SIG-M5 (cell line): ENCODE results near the gene PRR7.
A peak's percentile ranks its signal among the peaks of the same experiment; 100 is the strongest.
"Not testable (repeated sequence)": the region's sequence is repeated elsewhere in the genome, so short reads cannot be mapped to it uniquely, and the experiment has no call there.

Experiments used
- DNase-seq: peaks from one replicate; lab custom pipeline; 2025; lab: John Stamatoyannopoulos, UW

The PRR7 gene

DNA sequence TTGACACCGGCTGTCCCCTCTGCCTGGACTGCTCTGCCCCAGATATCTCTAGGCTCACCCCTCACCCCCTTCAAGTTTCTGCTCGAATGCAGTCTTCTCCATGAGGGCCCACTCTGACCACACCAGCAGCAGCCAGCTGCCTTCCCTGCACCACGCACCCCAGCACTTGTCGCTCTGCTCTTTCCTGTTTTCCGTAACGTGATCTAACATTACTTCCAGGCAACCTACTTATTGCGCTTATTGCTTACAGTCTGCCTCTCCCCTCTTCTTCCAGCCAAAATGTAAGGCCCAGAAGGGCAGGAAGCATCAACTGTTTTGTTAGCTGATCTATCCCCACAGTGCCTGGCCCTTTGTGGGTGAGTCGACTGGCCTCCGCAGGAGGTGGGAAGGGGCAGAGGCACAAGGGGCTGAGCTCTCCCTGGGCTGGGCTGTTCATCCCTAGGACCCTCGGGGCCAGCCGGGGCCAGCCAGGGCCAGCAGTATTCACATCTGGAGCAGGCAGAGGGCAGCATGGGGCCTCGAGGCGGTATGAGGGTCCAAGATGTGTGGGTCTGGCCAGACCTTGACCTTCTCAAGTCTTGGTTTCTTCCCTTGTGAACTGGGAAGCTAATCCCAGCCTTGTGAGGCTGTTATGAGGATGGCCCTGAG, 38.4 kb downstream of the PRR7 start:
- DNase-seq = no peak

- not testable (repeated sequence) for DNase-seq
These were observed 39.1 kb downstream of the PRR7 start for GRCh38 chr5:177485753-177486152.

DNA sequence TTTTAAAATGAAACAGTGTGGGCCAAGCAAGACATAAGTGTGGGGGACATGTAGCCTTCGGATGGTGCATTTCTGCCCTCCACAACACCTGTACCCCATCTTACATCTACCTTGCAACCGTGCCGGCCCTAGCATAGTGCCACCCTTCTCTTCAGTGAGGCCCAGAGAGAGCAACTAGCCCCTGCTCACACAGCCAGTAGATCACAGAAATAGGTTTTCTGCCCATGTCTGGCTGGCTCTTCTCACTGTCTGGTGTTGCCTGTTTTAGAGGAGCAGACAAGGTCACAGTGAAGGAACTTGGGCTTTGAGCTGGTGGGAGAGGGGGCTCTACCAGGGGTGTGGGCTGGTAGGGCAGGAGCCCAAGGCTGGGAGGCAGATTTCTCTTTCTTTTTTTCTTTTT, 39.6 kb downstream of the PRR7 start:
- no peak for DNase-seq

DNA sequence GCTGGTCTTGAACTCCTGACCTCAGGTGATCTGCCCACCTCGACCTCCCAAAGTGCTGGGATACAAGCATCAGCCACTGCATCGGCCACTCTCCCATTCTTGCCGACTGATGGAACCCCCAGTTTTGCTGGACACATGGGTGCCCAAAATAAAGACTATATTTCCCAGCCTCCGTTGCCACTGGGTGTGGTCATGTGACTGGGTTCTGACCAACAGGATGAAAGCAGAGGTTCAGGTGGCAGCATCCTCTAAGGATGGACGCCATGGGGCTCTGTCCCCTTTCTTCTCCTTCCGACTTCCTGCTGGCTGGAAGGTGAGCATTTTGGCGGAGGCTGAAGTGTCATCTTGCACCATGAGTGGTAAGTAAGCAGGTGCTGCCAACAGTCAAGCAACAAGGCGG, 40.5 kb downstream of the PRR7 start:
- DNase-seq = no peak

DNA sequence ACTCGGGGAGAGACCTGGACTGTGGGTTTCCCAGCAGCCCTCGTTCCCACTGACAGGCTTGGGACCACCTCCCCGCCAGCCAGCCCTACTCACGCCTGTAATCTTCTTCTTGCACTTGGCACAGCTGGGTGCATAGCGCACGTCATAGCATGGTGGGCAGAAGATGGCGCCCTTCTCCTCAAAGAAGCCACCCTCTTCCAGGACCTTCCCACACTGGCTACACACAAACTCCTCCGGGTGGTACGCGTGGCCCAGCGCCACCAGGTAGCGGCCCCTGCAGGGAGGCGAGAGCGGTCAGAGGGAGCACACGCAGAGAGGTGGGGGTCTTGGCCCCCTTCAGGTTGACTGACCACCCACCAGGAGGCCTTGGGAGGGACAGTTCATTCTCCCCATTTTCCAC, 41.4 kb downstream of the PRR7 start:
- DNase-seq = no peak

DNA sequence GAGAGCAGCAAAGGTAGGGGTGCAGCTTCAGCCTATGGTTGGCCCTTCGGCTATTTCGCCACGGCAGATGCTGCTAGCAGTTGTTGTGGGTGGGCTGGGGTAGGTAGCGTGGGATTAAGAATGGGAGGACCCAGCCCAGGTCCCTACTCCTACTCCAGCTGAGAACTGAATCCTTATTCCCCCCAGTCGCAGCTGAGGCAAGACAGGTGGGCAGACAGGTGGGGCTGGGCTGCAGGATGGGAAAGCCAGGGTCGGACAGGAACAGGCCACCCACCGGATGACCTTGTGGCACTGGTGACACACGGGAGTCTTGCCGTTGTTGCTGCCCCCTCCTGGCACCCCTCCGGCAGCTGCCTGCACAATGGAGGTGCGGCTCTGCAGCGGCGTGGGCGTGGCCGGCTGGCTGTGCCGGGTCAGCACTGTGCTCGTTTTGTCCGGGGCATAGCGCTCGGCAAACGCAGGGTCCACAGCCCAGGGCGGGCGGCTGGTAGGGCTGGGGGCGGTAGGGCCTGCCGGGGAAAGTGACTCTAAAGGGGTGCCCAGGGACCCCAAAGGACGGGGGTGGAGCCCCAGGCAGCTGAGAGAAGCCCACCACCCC, 42.6 kb downstream of the PRR7 start:
- no peak for DNase-seq

- DNase-seq = no peak
These were observed 43.8 kb downstream of the PRR7 start for GRCh38 chr5:177490311-177490991.

DNA sequence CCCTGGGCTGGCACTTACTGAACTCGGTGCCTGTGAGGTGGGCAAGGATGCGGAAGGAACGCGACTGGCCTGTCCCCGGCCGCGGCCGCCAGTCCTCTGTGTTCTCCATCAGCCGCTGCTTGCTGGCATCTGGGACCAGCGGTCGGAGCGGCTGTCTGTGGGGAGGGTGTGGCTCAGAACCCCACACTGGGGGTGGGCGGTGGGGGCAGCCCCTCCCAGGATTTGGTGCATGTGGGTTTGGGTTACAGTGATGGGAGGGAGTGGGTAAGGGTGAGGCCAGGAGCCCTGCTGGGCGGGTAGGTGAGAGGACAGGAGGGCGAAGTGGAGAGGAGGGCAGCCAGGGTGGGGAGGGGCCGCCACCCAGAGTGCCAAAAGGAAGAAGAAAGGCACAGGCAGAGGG, 44.4 kb downstream of the PRR7 start:
- DNase-seq = no peak

- DNase-seq = no peak
These were observed 44.9 kb downstream of the PRR7 start for GRCh38 chr5:177491429-177491945.

DNA sequence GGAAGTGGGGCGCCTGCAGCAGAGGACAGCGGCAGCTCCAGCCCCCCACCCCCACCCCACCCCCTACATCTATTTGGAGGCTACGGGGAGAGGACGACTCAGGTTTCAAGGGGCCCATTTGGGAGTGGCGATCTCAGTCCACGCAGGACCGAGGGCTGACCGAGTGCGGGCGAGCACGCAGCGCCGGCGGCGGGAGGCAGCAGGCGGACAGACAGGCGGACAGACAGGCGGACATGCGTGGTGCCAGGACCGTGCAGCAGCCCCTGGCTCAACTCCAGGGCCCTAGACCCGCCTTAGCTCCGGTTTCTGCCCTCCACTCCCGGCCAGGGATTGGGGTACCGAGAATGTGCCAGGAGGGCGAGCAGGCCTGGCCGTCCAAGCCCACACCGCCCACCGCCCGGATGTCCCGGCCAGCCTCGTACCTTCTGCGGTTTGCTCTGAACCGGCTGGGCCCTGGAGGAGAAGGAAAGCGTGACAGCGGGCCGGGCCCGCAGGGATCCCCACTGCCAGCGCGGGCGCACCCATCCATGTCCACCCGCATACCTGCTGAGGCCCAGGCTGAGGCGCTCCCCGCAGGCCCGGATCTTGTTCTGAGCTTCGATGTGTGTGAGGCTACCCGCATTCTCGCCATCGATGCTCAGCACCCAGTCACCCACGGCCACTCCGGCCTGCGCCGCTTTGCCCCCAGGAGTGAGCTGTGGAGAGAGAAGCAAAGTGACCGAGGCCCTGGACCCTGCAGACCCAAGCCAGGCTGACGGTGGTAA, 45.6 kb downstream of the PRR7 start:
- no peak for DNase-seq

DNA sequence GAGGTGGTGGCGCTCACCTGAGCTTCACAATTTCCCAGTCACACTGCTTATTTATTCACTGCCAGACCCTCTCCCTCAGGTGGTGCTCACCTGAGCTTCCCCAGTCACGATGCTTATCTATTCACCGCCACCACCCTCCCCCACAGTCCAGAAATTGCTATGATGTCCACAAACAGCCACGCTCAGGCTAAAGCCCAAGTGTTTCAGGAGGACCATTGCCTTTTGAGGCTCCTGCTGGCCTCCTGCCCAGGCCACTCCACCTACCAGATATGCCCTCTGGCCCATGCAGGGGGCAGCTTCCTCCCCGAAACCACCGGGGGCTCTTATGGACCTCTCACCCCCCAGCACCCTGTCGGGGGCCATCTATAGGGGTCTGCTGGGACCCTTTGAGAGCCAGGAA, 46.2 kb downstream of the PRR7 start:
- no peak for DNase-seq

DNA sequence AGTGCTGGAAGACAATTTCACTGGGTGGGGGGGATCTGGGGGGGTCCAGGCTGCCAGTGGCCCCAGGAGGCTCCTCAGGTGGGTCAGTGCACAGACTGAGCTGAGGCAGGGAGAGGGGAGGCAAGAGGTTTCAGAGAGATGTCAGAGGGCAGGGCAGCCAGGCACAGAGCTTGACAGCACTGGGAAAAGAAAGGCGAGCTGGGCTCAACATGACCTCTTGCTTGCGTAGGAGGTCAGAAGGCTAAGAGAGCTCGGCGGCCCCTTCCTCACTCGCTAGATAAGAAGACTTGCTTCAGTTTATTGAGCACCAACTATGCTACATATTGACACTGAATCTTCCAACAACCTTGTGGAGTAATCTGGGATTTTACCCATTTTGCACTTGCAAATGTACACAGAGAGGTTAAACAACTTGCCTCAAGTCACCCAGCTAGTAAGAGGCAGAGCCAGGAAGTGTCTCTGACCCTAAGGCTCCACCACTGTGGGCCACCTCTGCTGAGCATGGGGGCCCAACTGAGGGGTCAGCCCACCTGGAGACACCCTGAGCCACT, 47.3 kb downstream of the PRR7 start:
- DNase-seq = no peak

DNA sequence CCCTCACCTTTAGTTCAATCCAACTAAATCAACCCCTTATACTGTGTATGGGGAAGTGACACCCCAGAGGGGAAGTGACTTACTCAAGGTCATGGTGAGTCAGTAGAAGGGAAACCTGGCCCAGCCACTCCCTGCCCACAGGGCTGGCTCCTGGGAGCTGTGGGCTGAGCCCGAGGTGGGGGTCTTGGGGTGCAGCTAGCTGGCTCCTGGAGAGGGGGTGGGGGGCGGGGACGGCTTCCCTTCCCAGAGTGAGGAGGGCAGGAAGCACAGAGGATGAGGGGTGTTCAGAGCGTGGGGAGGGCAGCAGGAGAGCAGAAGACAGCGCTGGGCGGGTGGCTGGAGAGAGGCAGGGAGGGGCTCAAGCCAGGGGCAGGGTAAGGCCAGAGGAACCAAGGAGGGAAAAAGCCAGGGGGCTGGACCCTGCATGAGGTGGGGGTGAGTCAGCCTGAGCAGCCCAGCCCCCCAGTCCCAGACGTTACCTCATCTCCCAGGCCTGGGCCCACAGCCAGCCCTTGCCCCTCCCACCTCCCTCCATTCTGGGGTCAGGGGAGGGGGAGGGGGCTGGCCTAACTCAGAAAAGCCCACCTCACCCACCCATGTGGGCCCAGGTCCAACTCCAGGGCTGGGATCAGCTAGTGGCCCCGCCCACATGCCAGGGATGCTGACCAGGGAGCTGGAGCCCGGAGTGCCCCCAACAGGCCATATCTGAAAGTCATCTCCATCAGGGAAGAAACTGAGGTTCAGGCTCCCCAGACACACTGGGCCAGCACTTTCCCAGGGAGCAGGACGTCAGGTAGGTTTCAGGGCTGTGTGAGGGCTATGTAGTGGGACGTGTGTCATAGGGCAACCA, 48.0 kb downstream of the PRR7 start:
- DNase-seq = peak; percentile 45

DNA sequence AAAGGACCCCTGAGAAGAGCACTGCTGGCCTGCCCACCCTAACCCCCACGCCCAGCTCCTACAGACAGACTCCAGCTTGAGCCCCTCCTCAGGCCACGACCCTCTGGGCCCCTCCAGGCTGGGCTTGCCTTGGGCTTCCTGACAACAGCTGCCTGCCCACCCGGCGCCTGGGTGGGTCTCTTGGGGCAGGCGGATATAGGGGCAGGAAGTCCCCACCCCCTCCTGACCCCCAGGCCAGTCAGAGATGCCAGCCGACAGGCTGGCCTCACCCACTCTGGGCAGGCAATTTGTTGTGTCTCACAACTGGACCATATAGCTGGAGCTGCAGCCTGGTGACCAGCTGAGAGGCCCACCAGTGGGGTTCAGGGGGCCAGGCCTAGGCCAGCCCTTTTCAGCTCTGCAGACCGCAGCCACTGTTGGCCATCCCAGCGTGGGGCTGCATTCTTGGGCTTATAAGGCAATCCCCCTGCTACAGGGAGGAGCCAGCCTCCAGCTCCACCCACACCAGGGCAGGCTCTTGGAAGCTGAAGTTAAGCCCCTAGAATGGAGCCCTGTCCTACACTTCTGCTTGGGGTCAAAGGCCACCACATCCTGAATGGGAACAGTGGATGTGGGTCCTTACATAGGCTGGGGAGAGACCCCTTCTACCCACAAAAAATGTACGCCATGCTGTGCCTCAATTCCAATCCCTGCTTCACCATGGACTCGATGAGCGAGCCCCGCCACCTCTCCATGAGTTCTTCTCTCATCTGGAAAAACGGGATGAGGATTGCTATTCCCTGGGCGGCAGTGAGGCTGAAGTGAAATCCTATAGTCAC, 48.8 kb downstream of the PRR7 start:
- no peak for DNase-seq

DNA sequence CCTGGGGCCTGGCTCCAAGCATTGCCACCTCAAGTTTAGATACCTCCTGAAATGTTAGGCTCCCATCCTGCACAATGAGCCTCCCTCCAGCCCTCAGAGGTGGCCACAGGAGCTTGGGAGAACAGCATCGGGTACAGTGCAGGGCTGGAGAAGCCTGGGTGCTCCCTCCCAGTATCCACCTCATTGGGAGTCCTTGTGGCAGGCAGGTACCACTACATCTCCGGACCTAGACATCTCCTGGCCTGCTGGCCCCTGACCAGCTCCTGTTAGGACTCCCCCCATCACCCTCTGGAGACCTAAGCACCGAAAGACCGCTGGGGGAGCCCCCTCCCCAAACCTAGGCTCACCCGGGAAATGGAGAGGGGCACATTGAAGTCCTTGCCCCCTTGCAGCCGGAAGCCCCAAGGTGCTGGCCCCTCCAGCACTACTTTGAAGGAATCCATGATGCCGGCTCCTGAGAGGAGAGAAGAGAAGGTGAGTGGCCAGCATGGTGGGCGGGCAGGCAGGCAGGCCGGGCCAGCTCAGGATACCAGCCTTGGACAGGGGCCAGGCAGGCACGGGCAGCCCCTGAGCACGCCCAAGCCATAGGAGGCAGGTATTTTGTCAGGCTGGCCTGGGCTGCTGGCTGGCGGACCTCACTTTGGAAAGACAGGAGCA, 49.6 kb downstream of the PRR7 start:
- no peak for DNase-seq

GRCh38 chr5:177496727-177497291, 50.2 kb downstream of the PRR7 start:
- no peak for DNase-seq

DNA sequence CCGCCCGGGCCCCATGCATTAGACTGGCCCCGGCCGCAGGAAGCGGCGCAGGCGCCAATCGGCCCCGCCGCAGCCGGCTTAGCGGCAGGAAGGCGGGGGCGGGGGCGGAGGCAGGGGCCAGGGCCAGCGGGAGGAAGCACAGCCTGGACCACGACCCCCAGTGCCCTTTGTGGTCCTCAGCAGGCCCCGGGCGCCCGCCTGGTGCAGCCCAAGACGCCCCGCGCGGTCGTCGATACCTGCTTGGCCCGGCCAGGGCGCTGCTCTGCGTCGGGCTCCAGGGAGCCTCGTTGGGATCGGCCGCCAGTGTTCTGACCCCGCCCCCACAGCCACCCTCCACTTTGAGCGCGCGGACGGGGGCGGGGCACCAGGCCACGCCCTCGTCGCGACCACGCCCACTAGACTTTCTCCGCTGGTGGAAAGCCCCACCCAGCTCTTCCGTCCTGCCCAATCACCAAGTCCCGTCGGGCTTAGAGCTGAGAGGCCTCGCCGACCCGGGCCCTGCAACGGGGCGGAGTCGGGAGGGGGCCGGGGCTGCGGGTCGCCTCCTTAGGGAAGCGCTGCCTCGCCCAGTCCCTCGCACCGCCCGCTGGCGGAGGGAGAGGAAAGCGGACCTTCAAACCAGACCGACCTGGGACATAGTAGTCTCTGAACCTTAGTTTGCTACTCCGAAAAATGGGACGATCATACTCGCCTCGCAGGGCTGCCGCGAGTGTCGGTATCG, 50.8 kb downstream of the PRR7 start, which contains the start of gene PDLIM7:
PDLIM7 (minus strand) TSS at position 313 of the 721 bp plus-strand sequence. CDS start 1,092 bp downstream, outside the sequence.
- DNase-seq = peak; percentile 72

DNA sequence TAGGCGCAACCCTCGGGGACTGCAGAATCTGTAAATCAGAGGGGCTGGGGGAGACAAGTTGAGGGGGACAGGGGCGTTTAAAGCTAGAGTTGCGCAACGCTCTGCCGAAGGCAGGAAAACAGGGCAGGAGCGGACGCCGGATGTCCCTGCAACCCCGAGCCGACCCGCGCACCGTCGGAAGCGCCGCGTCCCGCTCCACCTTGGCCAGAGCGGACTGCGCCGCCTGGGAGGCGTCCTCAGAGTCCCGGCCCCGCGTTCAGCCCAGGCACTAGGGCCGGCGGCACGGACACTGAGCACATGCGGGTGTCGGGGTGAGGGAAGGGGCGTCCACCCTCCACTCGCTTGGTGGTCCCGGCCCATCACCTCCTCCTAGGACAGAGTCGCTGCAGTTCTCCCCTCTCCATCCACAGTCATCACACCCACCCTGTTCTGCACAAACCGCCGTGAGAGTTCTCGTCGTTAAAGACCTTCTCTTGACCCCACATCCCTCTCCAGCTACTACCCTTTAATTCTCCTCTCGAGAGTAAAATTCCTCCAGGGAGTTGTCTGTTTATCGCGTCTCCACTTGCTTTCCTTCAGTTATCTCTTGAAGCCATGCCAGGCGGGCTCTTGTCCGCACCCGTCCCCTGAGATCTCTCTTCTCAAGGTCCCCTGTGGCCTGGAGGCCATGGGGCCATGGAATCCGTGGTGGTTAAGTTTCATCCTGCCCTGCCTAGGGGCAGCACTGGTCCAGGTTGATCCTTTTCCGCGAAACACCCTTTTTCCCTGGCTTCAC, 51.6 kb downstream of the PRR7 start:
- DNase-seq = no peak
